GM19239 (cell line): Measurements from ENCODE around the gene KYNU.
"Not testable (repeated sequence)": the region's sequence is repeated elsewhere in the genome, so short reads cannot be mapped to it uniquely, and the experiment has no call there.

Source experiments
- DNase-seq: peaks from one replicate; pipeline ENCODE4 v3.0.0; 2011; ENCODE audit warnings: low spot score; ENCODE audit not compliant: insufficient read length
- FAIRE-seq: peaks from 2 replicates; lab custom pipeline; 2011; peaks lifted over from hg19 to GRCh38; lab: Jason Lieb, UNC

KYNU gene

DNA sequence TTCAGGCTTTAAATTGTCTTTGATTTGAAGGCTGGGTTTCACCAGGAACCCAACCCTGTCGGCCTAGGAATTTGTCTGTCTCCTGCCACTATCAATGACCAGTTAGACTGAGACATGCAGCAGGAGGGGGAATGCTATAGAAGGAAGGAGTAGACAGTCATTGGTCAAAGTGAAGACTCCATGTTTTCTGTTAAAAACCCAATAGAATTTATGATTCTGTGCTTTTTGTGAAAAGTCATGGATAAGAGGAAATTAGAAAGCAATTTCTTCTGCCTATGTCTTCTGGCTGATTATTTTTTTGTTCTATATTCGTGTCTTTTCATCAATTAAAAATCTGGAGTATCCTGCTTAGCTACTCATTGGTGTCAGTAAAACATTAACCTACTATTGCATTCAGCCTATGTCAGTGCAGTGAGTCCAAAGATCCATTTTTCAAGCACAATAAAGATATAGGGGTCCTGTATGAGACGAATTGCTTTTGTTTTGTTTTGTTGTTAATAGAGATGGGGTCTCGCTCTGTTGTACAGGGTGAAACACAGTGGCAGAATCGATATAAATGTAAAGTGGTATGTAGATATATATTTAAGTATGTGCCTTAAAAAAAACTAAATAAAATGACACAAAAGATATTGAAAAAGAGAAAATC is 7.9 kb upstream of the KYNU start:
- DNase-seq (no peak), FAIRE-seq (peak; percentile 8)

DNA sequence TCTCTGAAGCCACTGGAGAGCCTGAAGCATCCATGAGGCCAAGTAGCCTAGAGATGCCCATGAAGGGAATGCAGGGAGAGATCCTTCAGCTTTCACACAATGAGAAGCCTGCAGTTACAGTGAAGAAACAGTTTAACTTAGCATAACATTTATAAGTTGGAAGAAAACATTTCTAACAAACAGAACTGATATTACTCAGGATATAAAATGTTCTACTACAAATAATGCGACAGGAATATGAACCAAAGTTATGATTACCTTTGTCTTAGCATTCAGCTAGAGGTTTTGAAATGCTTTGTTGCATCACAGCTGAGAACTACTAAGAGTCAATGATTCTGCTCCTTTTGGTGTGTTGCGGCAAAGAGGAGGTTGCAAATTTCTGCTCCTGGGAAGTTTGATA is 6.9 kb upstream of the KYNU start:
- no peak for FAIRE-seq
- no peak for DNase-seq

DNA sequence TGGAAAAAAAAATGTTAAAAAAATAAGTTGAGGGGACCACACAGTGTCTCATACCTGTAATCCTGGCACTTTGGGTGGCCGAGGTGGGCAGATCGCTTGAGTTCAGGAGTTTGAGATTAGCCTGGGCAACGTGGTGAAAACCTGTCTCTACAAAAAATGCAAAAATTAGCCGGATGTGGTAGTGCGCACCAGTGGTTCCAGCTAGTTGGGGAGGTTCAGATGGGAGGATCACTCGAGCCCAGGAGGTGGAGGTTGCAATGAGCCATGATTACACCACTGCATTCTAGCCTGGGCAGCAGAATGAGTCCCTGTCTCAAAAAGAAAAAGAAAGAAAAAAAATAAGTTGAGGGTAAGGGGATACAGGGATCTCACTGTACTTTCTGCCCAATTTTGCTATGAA is 6.1 kb upstream of the KYNU start:
- FAIRE-seq (no peak), DNase-seq (no peak)

DNA sequence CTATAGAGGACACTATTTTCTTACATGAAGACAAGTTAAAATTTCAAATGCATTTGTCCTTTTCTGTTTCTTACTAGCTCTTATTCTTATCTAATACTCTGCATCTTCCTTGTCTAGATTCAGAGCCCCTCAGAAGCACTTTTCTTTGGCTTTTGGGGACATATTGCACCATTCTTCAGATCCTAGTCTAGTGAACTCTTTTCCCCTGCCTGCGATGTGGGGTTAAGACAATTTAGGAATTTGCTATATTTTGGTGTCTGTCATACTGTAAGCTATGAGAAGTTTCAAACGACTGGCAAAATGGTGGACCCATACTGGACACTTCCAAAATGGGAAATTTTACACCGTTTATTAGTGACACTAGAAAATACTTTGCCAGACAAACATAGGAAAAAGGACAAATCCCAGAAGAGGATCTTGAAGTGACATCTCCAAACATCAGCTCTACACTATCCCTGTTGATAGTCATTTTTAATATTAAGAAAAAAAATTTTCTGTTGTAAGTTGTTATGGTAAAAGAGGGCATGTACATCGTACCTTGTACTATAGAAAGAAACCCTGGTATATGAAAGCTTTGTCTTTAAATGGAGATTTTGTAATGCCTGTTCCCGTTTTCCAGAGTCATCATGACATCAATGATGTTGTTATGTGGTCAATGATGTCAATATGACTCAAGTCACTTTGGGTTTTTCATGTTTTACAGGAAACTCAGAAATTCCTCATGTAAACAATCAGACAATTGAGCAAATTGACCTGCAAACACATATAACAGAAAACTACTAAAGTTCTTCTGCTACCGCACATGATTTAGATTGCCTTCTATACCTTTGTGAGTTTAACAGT is 4.4 kb upstream of the KYNU start:
- DNase-seq (no peak), FAIRE-seq (peak; percentile 88)

DNA sequence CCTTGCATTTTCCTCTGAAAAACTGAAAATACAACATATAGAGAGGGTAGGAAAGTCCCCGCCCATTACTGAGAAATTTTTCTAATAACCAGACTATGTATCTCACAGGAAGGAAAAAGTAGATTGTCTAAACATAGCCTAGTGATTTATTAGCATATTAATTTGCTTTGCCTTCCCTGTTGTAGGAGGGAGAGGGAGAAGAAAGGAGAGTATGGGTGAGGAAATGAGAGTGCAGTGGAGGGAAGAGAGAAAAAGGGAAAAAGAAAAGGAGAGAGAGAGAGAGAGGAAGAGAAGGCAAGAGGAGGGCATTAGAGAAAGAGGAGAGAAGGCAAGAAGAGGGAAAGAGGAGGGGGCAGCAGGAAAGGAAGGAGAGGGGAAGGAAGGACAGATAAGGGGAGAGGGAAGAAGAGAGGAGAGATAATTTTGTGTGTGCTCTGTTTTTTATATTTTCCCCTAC is 3.6 kb upstream of the KYNU start:
- no peak for DNase-seq
- FAIRE-seq: no peak

DNA sequence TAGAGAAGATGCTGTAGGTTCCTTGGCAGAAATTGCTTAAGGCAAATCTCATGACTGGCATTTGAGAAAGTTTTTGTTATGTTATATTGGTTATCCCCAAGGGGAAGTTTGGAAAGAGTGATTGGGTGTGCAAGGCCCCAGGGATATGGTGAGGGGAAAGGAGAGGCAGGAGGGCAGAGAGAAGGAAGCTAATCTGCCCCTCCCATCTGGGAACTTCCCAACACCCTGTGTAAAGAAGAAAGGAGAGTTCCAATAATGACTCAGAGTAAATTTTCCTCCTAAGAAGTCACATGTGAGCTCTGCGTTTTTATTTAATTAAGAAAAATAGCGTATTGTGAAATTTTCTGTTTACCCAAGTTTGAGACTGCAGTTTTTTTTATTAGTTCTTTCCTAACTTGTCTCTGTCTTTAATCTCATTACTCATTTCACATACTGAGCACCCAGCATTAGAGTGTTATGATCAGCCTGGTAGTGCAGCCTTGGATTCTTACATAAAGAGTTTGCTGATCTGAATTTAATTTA is 3.1 kb upstream of the KYNU start:
- DNase-seq (no peak), FAIRE-seq (peak; percentile 80)

DNA sequence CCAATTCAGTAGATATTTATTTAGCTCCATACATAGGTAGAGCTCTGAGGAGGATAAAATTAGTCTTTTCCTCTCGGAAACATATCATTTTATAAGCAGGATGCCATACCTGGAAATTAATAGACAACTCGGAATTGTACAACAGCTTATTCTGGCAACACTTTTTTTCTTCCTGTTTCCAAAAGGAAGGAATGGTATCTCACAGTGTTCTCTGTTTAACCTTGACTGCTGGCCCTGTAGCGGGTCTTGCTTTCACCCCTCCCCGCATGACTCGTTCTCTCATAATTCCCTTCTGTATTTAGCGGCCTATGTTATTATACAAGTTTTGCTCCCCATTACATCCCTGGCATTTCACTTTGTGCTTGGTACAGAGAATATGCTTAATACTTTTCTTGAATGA is 2.5 kb upstream of the KYNU start:
- DNase-seq (no peak), FAIRE-seq (peak; percentile 79)

DNA sequence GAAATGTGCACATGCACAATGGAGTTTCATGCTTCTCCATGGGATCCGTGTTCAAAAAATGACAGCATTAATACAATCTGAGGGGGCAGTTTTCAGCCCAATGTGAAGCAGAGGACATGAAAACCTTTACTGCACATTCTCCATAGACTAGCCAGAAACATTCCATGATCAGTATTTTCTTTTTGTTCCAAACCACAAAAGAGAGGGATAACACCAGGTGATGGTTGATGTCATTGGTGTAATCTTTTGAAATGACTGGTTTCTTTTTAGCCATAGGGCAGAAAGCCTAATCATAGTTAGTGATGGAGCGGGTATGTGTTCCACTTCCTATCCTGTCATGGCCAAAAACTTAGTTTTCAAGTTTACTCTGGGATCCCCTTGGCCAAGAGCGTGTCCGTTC is 1.8 kb upstream of the KYNU start:
- no peak for DNase-seq
- no peak for FAIRE-seq

DNA sequence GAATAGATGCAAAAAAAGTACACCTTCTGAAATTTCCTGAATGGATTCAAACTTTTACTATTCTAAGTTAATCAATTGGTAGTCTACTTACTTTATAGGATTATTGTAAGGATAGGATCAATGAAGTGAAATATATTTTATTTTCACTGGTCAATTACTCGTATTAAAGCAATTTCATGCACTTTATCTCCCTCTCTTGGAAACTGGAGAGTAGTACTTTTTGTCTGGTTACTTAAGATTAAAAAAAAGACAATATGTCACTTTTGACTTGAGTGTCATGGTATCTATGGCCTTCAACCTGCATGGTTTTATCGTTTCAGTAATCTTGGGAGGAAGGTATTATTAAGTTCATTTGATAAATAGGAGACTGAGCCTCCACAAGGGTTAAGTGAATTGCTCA is 1.0 kb upstream of the KYNU start:
- FAIRE-seq: peak; percentile 35
- DNase-seq: no peak

DNA sequence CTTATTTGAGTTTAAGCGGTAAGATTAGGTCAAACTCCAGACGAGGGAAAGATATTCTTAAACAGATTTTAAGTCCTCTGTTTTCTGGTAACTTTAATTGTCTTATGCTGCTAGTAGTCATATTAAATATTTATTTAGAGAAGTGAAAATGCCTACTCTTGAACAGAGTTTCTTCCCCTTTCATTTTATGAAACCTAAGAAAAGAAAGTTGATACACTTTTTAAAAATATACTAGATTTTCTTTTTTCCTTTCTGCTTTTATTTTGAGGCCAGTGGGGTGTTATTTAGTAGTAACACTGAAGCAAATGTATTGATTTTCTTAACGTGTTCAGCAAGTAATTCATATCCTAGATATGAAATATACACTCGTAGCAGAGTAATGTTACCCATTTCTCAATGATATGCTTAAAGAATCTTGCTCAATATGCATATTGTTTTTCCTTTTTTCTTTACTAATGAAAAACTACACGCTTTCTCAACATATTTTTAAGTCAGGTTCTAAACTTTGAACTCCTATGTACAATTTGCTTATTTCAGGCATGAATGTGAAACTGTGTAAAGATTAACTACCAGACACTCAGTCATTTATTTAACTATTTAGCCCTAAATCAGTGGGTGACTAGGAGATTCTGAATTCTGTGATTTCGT is 691 bp downstream of the KYNU start:
- FAIRE-seq: peak; percentile 37

DNA sequence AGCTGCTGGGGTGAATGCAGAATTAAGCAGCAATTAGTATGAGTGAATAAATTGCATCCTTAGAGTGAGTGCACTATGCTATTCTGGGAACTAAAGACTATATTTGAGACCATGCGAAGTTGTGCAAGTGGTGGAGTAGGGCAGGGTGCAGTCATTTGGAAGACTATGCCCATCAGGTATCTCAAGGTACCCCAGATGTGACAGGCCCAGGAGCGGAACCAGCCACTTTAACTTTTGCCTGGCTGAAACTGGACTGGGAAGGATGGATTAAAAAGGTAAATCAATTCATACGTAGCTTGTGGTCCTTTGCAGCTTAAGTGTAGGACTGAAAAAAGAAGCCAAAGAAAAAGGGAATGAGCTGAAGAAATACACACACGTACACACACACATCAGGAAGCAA is 1.7 kb downstream of the KYNU start:
- peak; percentile 82 for FAIRE-seq
- DNase-seq: no peak

More for the DNA sequence above, 691 bp downstream of the KYNU start:
- DNase-seq: no peak

DNA sequence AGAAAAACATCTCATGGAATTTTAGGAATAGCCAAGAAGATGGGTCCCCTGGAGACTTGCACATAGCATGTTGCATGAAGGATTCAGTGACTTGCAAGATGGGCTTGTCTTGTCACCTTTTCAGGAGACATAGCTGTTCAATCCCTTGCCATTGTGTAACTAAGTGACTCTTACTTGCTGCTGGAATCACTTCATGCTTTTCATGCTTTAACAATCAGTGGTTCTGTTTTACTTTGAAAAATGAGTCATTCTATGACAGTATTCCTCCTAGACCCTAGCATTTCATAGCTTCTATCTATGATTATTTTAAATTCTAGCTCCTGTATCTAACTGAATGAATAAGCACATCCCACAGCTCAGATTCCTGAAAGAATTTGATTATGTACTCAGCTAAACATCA is 2.8 kb downstream of the KYNU start:
- no peak for FAIRE-seq
- DNase-seq: no peak

DNA sequence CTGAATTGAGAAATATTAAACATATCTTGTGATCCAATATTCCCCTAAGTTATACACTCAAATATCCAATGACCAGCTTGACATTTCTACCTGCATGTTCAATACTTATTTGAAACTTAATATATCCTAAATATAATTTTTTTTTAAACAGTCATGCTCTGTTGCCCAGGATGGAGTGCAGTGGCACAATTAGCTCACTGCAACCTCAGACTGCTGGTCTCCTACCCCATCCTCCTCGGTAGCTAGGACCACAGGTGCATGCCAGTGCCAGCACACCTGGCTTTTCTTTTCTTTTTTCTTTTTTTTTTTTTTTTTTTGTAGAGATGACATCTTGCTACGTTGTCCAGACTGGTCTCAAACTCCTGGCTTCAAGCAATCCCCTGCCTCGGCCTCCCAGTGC is 4.2 kb downstream of the KYNU start:
- no peak for DNase-seq
- FAIRE-seq: peak; percentile 85

DNA sequence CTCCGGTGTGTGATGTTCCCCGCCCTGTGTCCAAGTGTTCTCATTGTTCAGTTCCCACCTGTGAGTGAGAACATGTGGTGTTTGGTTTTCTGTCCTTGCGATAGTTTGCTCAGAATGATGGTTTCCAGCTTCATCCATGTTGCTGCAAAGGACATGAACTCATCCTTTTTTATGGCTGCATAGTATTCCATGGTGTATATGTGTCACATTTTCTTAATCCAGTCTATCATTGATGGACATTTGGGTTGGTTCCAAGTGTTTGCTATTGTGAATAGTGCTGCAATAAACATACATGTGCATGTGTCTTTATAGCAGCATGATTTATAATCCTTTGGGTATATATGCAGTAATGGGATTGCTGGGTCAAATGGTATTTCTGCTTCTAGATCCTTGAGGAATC is 5.0 kb downstream of the KYNU start:
- not testable (repeated sequence) for FAIRE-seq, DNase-seq

DNA sequence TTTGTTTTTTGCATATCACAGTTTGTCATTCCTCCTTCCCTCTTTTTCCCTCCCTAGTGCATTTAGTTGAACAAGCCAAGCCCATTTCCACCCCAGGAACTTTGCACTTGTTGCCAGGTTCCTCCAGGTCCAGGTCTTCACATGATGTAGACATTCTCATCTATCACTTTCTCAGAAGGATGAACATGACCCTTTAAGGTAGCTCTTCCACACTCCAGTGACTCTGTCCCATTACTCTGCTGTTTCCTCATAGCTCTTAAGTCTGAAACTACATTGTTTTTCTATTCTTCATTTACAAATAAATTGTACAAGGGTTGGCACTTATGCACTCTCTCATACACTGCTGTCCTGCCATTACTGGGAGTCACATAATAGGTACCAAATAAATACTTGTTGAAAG is 6.1 kb downstream of the KYNU start:
- peak; percentile 57 for FAIRE-seq

DNA sequence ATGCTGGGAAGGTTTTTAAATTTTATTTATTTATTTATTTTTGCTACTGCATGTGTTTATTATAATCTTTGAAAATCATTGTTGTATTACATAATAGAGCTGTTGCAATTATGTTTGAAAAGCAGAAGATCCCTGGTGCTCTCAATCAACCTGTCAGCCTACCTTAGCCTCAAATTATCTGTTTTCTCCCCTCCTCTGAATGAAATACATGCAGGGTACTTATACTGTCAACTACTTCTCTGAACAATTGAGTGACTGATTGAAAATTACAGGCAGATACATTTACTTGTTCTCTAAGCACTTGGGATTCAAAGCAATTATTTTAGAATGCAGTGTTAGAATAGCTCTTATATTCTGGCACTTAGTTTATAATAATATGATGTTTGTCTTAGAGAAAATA is 8.1 kb downstream of the KYNU start:
- no peak for FAIRE-seq
- DNase-seq: no peak

More for the DNA sequence above, 6.1 kb downstream of the KYNU start:
- DNase-seq: no peak

DNA sequence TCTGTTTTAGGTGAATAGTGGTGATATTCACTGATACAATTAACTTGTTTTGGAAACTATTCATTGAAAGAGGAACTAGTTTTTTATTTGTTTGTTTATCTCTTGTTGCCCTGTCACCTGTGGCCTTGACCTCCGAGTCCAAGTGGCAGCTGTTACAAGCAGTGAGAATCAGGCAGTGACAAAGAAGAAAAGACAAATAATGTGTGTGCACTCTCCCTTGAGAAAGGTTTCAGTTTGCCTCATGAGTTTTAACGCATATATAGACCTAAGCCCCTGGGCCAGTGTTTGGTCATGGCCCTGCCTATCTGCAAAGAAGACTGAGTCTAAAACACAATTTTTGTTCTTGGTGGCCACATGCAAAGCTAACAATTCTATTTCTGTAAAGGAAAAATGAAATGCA is 15.3 kb downstream of the KYNU start:
- peak; percentile 96 for FAIRE-seq
- DNase-seq: peak; percentile 24

DNA sequence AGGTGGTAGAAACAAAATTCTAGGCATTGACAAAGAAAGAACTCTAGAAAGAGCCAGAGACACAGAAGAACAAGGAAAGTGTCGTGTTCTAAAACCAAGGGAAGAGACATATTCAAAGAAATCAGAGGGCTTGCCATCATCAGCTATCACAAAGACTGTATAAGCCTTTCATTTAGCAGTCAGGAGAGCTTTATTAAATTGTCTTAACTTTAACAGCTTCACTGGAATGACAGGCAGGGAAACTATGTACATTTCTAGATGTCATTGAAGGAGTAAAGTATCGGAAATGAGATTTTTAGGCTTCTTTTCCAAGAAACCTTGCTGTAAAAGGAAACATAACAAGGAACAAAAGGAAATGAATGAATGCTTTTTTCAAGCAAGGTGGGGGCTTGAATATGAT is 15.8 kb downstream of the KYNU start:
- DNase-seq: no peak
- FAIRE-seq: no peak

DNA sequence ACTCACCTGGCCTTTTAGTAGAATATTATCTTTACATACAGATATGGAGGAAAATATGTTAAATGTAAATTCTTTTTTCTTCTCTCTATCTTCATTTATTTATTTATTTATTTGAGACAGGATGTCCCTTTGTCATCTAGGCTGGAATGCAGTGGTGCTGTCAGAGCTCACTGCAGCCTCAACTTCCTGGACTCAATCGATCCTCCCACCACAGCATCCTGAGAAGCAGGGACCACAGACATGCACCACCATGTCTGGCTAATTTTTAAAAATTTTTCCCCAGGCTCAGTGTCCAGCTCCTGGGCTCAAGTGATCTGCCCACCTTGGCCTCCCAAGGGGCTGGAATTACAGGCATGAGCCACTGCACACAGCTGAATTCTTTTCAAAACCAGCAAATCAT is 20.3 kb downstream of the KYNU start:
- FAIRE-seq (peak; percentile 70), DNase-seq (no peak)

DNA sequence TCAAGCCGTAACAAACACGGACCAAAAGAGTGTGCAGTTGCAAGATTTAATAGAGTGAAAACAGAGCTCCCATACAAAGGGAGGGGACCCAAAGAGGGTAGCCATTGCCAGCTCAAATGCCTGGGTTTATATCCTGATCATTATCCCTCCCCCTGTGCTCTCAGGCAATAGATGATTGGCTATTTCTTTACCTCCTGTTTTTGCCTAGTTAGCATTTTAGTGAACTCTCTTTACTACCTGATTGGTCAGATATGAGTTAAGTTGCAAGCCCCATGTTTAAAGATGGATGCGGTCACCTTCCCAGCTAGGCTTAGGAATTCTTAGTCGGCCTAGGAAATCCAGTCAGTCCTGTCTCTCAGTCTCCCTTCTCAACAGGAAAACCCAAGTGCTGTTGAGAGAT is 22.9 kb downstream of the KYNU start:
- FAIRE-seq, DNase-seq: not testable (repeated sequence)

DNA sequence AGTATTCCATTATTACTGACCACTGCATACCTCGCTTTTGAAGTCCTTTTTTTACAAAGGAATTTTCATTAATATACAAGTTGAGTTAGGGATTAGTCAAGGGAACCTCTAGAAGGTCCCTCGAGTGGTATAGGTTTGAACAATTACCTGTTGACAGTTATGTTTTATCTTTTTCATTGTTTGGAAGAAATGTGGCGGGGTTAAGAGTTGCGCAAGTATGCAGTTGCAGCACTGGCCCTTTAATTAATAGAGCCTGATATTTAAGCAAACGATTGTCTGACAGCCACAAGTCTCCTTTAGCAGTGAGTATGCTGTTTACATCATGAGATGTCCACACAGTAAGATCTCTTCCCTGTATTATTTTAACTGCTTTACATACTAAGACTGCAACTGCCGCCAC is 24.3 kb downstream of the KYNU start:
- FAIRE-seq: no peak
- DNase-seq: no peak
